LNCAP (cell line): ENCODE results near the gene POM121L12.

Source experiments
- CTCF ChIP-seq: fragments of 450-650 bp; IDR thresholded peaks from 2 replicates; pipeline ENCODE4 v1.5.1; 2017; ENCODE audit warnings: mild to moderate bottlenecking

POM121L12 gene

GRCh38 chr7:53068673-53069072 is 33.2 kb downstream of the POM121L12 start:
- no peak for TF ChIP-seq CTCF

GRCh38 chr7:53070883-53071282 is 35.5 kb downstream of the POM121L12 start:
- TF ChIP-seq CTCF: no peak
